Fibroblast of pulmonary artery (primary cell): ENCODE results near the gene ALG12.

ENCODE experiments used
- DNase-seq: peaks from one replicate; pipeline ENCODE4 v3.0.0-alpha.2; 2010; ENCODE audit warnings: low read depth
- H3K4me3 ChIP-seq: replicated peaks from 2 replicates; pipeline ENCODE4 v1.5.1; 2011; ENCODE audit warnings: low read depth, mild to moderate bottlenecking, control low read depth, low read length, moderate library complexity
- TF ChIP-seq, protein P1 (sequence below): IDR thresholded peaks from 2 replicates; pipeline ENCODE4 v1.5.1; 2011; ENCODE audit warnings: mild to moderate bottlenecking, control low read depth, low read length, inconsistent platforms; ENCODE audit errors: missing control alignments

ALG12 gene

DNA sequence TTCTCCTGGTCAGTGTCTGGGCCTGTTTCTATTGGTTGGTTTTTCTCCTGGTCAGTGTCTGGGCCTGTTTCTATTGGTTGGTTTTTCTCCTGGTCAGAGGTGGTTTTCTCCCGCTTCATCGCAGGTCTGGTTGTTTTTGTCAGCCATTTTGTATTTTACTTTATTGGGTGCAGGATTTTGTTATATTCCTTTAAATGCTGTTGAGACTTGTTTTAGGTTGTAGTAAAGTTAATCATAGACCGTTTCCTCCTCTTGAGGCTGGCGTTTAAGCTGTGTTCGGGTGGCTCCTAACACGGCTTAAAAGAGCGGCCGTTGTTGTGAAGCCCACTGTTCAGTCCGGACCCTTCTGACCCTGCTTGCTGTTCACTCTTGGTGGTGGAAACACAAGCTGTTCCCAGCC, 38.4 kb downstream of the ALG12 start:
- TF ChIP-seq, protein P1, sequence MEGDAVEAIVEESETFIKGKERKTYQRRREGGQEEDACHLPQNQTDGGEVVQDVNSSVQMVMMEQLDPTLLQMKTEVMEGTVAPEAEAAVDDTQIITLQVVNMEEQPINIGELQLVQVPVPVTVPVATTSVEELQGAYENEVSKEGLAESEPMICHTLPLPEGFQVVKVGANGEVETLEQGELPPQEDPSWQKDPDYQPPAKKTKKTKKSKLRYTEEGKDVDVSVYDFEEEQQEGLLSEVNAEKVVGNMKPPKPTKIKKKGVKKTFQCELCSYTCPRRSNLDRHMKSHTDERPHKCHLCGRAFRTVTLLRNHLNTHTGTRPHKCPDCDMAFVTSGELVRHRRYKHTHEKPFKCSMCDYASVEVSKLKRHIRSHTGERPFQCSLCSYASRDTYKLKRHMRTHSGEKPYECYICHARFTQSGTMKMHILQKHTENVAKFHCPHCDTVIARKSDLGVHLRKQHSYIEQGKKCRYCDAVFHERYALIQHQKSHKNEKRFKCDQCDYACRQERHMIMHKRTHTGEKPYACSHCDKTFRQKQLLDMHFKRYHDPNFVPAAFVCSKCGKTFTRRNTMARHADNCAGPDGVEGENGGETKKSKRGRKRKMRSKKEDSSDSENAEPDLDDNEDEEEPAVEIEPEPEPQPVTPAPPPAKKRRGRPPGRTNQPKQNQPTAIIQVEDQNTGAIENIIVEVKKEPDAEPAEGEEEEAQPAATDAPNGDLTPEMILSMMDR: no peak
- no peak for DNase-seq
- H3K4me3 ChIP-seq: no peak overlapping the region

DNA sequence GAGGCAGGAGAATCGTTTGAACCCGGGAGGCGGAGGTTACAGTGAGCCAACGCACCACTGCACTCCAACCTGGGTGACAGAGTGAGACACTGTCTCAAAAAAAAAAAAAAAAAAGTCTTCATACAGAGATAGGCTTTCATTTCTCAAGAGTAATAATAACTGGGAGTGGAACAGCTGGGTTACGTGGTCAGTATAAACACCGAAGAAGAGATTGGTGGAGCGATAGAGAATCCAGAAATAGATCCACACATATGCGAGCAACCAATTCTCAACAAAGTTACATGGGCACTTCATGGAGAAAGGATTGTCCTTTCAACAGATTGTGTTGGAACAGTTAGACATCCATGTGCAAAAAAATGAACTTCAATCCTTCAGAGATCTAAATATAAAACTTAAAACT, 40.0 kb downstream of the ALG12 start:
- H3K4me3 ChIP-seq: no peak overlapping the region
- no peak for DNase-seq

DNA sequence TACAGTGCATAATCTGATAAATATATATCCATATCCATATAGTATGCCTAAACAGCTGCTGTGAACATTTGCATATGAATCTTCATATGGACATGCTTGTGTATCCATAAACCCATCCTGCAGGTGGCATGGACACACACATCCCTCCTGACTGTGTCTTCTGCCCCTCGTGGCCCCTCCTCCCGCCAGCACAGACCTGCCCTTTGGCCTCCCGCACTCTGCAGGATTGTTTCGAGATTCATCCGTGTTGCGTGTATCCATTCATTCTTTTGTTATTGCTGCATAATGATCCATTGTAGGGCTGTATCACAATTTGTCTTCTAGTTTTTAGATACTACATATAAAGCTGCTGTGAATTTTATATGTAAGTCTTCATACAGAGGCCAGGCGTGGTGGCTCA, 40.6 kb downstream of the ALG12 start:
- H3K4me3 ChIP-seq: no peak overlapping the region
- no peak for DNase-seq
- TF ChIP-seq, protein P1: no peak

More for the DNA sequence above, 40.0 kb downstream of the ALG12 start:
- TF ChIP-seq, protein P1: no peak

DNA sequence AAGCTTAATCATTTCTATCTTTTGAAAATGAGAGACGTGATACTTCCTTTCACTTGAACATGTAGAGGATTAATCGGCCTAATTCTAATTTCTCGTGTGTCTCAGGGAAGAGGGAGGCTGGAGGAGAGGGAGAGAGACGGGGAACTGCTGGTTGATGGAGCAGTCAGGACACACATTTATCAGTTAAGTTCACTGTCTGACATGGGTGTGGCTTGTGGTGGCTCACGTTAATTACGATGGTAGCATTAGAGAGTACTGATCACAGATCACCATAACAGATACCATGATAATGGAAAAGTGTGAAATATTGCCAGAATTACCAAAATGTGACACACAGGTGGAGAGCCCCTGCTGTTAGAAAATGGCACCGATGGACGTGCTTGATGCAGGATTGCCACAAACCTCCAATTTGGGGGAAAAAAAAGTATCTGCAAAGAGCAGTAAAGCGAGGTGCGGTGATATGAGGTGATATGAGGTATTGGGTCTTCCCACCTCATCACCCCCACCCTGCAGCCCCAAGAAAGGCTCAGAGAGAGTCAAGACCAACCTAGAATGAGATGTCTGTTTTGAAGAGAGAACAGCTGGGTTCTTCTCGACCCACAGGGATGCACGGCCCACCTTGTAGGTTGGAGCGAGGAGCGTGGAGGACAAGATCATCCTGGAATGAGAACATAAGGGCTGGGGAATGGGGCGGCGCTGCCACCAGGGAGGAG, 44.9 kb downstream of the ALG12 start:
- H3K4me3 ChIP-seq: no peak overlapping the region
- TF ChIP-seq, protein P1: no peak
- no peak for DNase-seq

DNA sequence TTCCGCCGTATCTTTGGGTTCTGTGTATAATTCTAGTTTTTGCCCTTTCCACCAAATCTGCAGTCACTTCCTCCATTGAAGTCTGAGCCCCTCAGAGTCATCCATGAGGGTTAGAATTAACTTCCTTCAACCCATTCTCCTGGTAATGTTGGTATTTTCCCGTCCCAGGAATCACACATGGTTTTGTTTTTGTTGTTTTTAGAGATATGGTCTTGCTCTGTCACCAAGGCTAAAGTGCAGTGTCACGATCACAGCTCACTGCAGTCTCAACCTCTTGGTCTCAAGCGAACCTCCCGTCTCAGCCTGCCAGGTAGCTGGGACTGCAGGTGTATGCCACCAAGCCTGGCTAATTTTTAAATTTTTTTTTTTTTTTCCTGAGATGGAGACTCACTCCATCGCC, 45.9 kb downstream of the ALG12 start:
- H3K4me3 ChIP-seq: no peak overlapping the region
- TF ChIP-seq, protein P1: no peak

DNA sequence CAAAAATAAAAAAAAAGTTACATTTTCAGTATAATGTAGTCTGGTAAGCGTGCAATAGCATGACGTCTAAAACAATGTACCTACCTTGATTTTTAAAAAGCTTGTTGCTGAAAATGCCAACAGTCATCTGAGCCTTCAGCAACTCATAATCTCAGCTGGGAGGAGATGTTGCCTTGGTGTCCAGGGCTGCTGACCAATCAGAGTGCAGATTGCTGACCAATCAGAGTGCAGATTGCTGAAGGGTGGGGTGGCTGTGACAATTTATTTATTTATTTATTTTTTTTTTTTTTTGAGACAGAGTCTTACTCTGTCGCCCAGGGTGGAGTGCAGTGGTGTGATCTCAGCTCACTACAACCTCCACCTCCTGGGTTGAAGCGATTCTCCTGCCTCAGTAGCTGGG, 46.8 kb downstream of the ALG12 start:
- TF ChIP-seq, protein P1: no peak
- no peak overlapping the region for H3K4me3 ChIP-seq
- no peak for DNase-seq

More for the DNA sequence above, 45.9 kb downstream of the ALG12 start:
- no peak for DNase-seq
